ENCODE measurements around the gene ZC3H7A. TPM values are rescaled to one million over a fixed set of nuclear protein-coding genes. Genes with fewer than 3 reads are reported as not detected.
A peak's percentile ranks its signal among the peaks of the same experiment; 100 is the strongest.

The ZC3H7A gene
- total and polyA plus RNA-seq, 2 of the 13 experiments (the other 11 are each of a cell fraction or from before 2014, with no cell fraction given), result 29.2 to 36.8 TPM

GRCh38 chr16:11743308-11744074 lies 53.6 kb downstream of the ZC3H7A start (continued):
- peak; percentile 67; the same call in 1 of the 2 replicates for TF ChIP-seq ZNF788 (CRISPR knock-in tag; IDR thresholded peaks at IDR 0.05; ENCODE audit: borderline replicate concordance)
- TF ChIP-seq TFDP2 (CRISPR knock-in tag; IDR thresholded peaks at IDR 0.05), result 0 out of 2 replicates have a peak, but pooled peaks have one; percentile 30
- peak; percentile 78; the same call in 1 of the 2 replicates for TF ChIP-seq SNAPC4 (CRISPR knock-in tag; IDR thresholded peaks at IDR 0.05)
- TF ChIP-seq ZNF329 (CRISPR knock-in tag; IDR thresholded peaks at IDR 0.05; ENCODE audit: low read depth), result no peak
- 0 out of 2 replicates have a peak, but pooled peaks have one; percentile 50 for TF ChIP-seq RNF2 (conservative IDR thresholded peaks at IDR 0.05; ENCODE audit: low read depth)
- TF ChIP-seq, protein P1, sequence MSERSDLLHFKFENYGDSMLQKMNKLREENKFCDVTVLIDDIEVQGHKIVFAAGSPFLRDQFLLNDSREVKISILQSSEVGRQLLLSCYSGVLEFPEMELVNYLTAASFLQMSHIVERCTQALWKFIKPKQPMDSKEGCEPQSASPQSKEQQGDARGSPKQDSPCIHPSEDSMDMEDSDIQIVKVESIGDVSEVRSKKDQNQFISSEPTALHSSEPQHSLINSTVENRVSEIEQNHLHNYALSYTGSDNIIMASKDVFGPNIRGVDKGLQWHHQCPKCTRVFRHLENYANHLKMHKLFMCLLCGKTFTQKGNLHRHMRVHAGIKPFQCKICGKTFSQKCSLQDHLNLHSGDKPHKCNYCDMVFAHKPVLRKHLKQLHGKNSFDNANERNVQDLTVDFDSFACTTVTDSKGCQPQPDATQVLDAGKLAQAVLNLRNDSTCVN (CRISPR knock-in tag; IDR thresholded peaks at IDR 0.05; ENCODE audit: borderline replicate concordance), result peak; percentile 7
- TF ChIP-seq, protein P2, sequence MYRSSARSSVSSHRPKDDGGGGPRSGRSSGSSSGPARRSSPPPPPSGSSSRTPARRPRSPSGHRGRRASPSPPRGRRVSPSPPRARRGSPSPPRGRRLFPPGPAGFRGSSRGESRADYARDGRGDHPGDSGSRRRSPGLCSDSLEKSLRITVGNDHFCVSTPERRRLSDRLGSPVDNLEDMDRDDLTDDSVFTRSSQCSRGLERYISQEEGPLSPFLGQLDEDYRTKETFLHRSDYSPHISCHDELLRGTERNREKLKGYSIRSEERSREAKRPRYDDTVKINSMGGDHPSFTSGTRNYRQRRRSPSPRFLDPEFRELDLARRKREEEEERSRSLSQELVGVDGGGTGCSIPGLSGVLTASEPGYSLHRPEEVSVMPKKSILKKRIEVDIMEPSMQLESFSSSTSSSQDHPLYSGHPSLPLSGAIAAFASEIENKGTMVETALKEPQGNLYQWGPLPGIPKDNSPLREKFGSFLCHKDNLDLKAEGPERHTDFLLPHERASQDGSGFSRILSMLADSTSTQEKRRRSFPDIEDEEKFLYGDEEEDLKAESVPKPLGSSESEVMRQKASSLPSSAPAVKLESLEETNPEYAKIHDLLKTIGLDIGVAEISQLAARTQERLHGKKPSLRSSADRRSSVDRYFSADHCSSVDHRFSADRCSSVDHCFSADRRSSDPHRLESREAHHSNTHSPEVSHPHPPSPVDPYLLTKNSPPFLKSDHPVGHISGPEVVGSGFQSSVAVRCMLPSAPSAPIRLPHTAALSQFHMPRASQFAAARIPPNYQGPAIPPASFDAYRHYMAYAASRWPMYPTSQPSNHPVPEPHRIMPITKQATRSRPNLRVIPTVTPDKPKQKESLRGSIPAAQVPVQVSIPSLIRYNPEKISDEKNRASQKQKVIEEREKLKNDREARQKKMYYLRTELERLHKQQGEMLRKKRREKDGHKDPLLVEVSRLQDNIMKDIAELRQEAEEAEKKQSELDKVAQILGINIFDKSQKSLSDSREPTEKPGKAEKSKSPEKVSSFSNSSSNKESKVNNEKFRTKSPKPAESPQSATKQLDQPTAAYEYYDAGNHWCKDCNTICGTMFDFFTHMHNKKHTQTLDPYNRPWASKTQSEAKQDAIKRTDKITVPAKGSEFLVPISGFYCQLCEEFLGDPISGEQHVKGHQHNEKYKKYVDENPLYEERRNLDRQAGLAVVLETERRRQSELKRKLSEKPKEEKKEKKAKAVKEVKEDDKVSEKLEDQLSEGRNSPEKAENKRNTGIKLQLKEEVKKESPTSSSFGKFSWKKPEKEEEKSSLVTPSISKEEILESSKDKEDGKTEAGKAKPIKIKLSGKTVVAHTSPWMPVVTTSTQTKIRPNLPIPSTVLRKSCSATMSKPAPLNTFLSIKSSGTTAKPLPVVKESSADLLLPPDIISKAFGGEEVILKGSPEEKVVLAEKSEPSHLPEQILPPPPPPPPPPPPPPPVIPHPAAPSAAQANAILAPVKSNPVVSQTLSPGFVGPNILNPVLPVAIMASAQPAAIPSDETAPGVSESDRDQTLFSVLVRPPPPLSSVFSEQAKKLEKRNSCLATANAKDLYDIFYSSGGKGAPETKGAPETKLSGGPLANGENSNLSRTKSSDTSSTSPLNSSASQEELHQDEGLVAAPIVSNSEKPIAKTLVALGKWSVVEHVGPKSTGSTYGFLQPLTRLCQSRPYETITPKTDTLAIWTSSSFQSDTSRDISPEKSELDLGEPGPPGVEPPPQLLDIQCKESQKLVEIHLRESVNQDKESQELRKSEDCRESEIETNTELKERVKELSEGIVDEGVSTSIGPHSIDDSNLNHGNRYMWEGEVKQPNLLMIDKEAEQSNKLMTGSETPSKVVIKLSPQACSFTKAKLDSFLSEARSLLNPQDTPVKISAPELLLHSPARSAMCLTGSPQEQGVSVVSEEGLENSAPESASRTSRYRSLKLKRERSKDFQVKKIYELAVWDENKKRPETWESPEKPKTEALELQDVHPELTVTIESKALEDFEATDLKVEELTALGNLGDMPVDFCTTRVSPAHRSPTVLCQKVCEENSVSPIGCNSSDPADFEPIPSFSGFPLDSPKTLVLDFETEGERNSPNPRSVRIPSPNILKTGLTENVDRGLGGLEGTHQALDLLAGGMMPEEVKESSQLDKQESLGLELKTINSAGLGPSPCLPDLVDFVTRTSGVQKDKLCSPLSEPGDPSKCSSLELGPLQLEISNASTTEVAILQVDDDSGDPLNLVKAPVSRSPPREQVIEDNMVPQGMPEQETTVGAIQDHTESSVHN (CRISPR knock-in tag; IDR thresholded peaks at IDR 0.05), result no peak
- TF ChIP-seq SCMH1 (CRISPR knock-in tag; IDR thresholded peaks at IDR 0.05; ENCODE audit: borderline replicate concordance), result no peak
- peak; percentile 89; the same call in 1 of the 2 replicates for TF ChIP-seq ZNF3 (CRISPR knock-in tag; IDR thresholded peaks at IDR 0.05)
- no peak for TF ChIP-seq TCF7L2 (IDR thresholded peaks at IDR 0.05; ENCODE audit: low read depth, low read length)
- no peak for TF ChIP-seq GLI4 (CRISPR knock-in tag; IDR thresholded peaks at IDR 0.05; ENCODE audit: borderline replicate concordance)
- no peak for TF ChIP-seq PAX8 (CRISPR knock-in tag; IDR thresholded peaks at IDR 0.05; ENCODE audit: borderline replicate concordance)

All from HepG2 (cell line).